Peyer's patch (tissue), 4 donors: Measurements from ENCODE around the gene PINLYP.

ENCODE experiments used
- CTCF ChIP-seq, 6 experiments: fragments of 450-650 bp in 4 of 6; fragments of 200-600 bp in 2 of 6; sonication (generic) in 1 of 6; IDR thresholded peaks; one replicate each; pipeline ENCODE4 v1.5.1; 2017 to 2019; ENCODE audit warnings: antibody characterized with exemption in 6 of 6, mild to moderate bottlenecking in 3 of 6, moderate library complexity in 1 of 6
- POLR2A ChIP-seq, 2 donors: fragments of 450-650 bp; IDR thresholded peaks; one replicate each; pipeline ENCODE4 v1.5.1; 2017; ENCODE audit warnings: antibody characterized with exemption in 2 of 2, mild to moderate bottlenecking in 2 of 2, moderate library complexity in 2 of 2

GRCh38 chr19:43625918-43626579 lies 50.4 kb downstream of the PINLYP start:
- TF ChIP-seq CTCF (IDR thresholded peaks at IDR 0.05) (no peak), POLR2A (IDR thresholded peaks at IDR 0.05) (no peak)
